GF-D8 (cell line): Measurements from ENCODE around the gene WFS1.

Experiments
- DNase-seq: peaks from one replicate; lab custom pipeline; 2025; lab: John Stamatoyannopoulos, UW

WFS1 gene

GRCh38 chr4:6298852-6299251 is 29.2 kb downstream of the WFS1 start:
- no peak for DNase-seq

- DNase-seq: no peak
Observed at GRCh38 chr4:6299875-6300274, 30.2 kb downstream of the WFS1 start.

GRCh38 chr4:6300359-6300758 is 30.7 kb downstream of the WFS1 start:
- DNase-seq: no peak

- no peak for DNase-seq
Observed at GRCh38 chr4:6301051-6301731, 31.5 kb downstream of the WFS1 start.

- no peak for DNase-seq
Observed at GRCh38 chr4:6301732-6302442, 32.2 kb downstream of the WFS1 start.

GRCh38 chr4:6302869-6303268 is 33.2 kb downstream of the WFS1 start:
- no peak for DNase-seq

- DNase-seq: no peak
Observed at GRCh38 chr4:6303943-6304342, 34.3 kb downstream of the WFS1 start.

GRCh38 chr4:6306299-6306698 is 36.6 kb downstream of the WFS1 start:
- no peak for DNase-seq

GRCh38 chr4:6307230-6307629 is 37.6 kb downstream of the WFS1 start:
- DNase-seq: no peak

- DNase-seq: no peak
Observed at GRCh38 chr4:6307891-6308290, 38.2 kb downstream of the WFS1 start.

- DNase-seq: no peak
Observed at GRCh38 chr4:6308899-6309643, 39.4 kb downstream of the WFS1 start.

- DNase-seq: no peak
Observed at GRCh38 chr4:6309777-6310176, 40.1 kb downstream of the WFS1 start.

- no peak for DNase-seq
Observed at GRCh38 chr4:6313216-6313615, 43.6 kb downstream of the WFS1 start.

- DNase-seq: no peak
Observed at GRCh38 chr4:6316461-6317003, 46.9 kb downstream of the WFS1 start.

- no peak for DNase-seq
Observed at GRCh38 chr4:6318206-6318605, 48.6 kb downstream of the WFS1 start.

GRCh38 chr4:6319530-6320150 is 50.0 kb downstream of the WFS1 start:
- DNase-seq: no peak

GRCh38 chr4:6320663-6321062 is 51.0 kb downstream of the WFS1 start:
- no peak for DNase-seq

GRCh38 chr4:6321361-6321760 is 51.7 kb downstream of the WFS1 start:
- no peak for DNase-seq

GRCh38 chr4:6322067-6322760 is 52.6 kb downstream of the WFS1 start:
- no peak for DNase-seq

- peak; percentile 62 for DNase-seq
Observed at GRCh38 chr4:6322761-6323566, 53.3 kb downstream of the WFS1 start.

- peak; percentile 71 for DNase-seq
Observed at GRCh38 chr4:6324461-6324998, 54.9 kb downstream of the WFS1 start.
